Nephron progenitor cell (in vitro differentiated cells): Measurements from ENCODE around the gene GPSM3.

Experiments used
- DNase-seq: peaks from one replicate; pipeline ENCODE4 v3.0.0; 2021
- H3K27ac Mint-ChIP-seq: 2 replicates; pipeline ENCODE4 v1.8.0; 2021; ENCODE audit warnings: mild to moderate bottlenecking, moderate library complexity, mixed read lengths
- H3K27me3 Mint-ChIP-seq: 2 replicates; pipeline ENCODE4 v1.8.0; 2021; ENCODE audit warnings: mild to moderate bottlenecking, low read depth, mixed read lengths; ENCODE audit not compliant: poor library complexity
- H3K36me3 Mint-ChIP-seq: 2 replicates; pipeline ENCODE4 v1.8.0; 2021; ENCODE audit warnings: low read depth, mixed read lengths
- H3K4me1 Mint-ChIP-seq: 2 replicates; pipeline ENCODE4 v1.8.0; 2021; ENCODE audit warnings: mixed read lengths
- H3K4me3 Mint-ChIP-seq: 2 replicates; pipeline ENCODE4 v1.8.0; 2021; ENCODE audit warnings: mild to moderate bottlenecking, moderate library complexity, mixed read lengths
- H3K9me3 Mint-ChIP-seq: 2 replicates; pipeline ENCODE4 v1.8.0; 2021; ENCODE audit warnings: mild to moderate bottlenecking, moderate library complexity, mixed read lengths
- CTCF ChIP-seq: fragments of 200-600 bp; sonication (generic); IDR thresholded peaks from 2 replicates; pipeline ENCODE4 v1.5.0; 2021; ENCODE audit warnings: antibody characterized with exemption

The GPSM3 gene

GRCh38 chr6:32223258-32224235 is 31.1 kb upstream of the GPSM3 start, which contains the start of gene NOTCH4:
TSS of gene NOTCH4 (minus strand) at chr6:32224067. CDS start at chr6:32223928, 139 bp downstream.
- H3K27me3 Mint-ChIP-seq, result peaks cover 20% of the 10 kb centered on the region
- H3K4me1 Mint-ChIP-seq, result peaks cover 7% of the 10 kb centered on the region
- H3K27ac Mint-ChIP-seq, result no peak within 1 kb of the TSS
- no peak for TF ChIP-seq CTCF
- no peak within 1 kb of the TSS for H3K4me3 Mint-ChIP-seq
- DNase-seq, result no peak
- H3K9me3 Mint-ChIP-seq, result no peaks in the 10 kb centered on the region
- H3K36me3 Mint-ChIP-seq, result no peaks in the 10 kb centered on the region

GRCh38 chr6:32222333-32223230 is 30.1 kb upstream of the GPSM3 start:
- no peak overlapping the region for H3K4me3 Mint-ChIP-seq
- DNase-seq, result no peak
- no peak for TF ChIP-seq CTCF
- no peaks in the 10 kb centered on the region for H3K9me3 Mint-ChIP-seq
- H3K36me3 Mint-ChIP-seq, result no peaks in the 10 kb centered on the region
- peaks cover 20% of the 10 kb centered on the region for H3K27me3 Mint-ChIP-seq
- H3K27ac Mint-ChIP-seq, result no peak overlapping the region
- H3K4me1 Mint-ChIP-seq, result peaks cover 7% of the 10 kb centered on the region

- peaks cover 7% of the 10 kb centered on the region for H3K4me1 Mint-ChIP-seq
- no peak for TF ChIP-seq CTCF
- no peak overlapping the region for H3K4me3 Mint-ChIP-seq
- no peak for DNase-seq
- H3K36me3 Mint-ChIP-seq, result no peaks in the 10 kb centered on the region
- no peaks in the 10 kb centered on the region for H3K9me3 Mint-ChIP-seq
- H3K27me3 Mint-ChIP-seq, result peaks cover 19% of the 10 kb centered on the region
- no peak overlapping the region for H3K27ac Mint-ChIP-seq
Measured at GRCh38 chr6:32220021-32220420, 27.6 kb upstream of the GPSM3 start.

- no peak overlapping the region for H3K27ac Mint-ChIP-seq
- no peak for DNase-seq
- no peaks in the 10 kb centered on the region for H3K4me1 Mint-ChIP-seq
- H3K27me3 Mint-ChIP-seq, result peaks cover 8% of the 10 kb centered on the region
- TF ChIP-seq CTCF, result no peak
- H3K4me3 Mint-ChIP-seq, result no peak overlapping the region
- no peaks in the 10 kb centered on the region for H3K36me3 Mint-ChIP-seq
- H3K9me3 Mint-ChIP-seq, result no peaks in the 10 kb centered on the region
Measured at GRCh38 chr6:32218167-32218566, 25.7 kb upstream of the GPSM3 start.

GRCh38 chr6:32216998-32217397 is 24.6 kb upstream of the GPSM3 start:
- no peak overlapping the region for H3K27ac Mint-ChIP-seq
- no peak overlapping the region for H3K4me3 Mint-ChIP-seq
- H3K36me3 Mint-ChIP-seq, result no peaks in the 10 kb centered on the region
- no peaks in the 10 kb centered on the region for H3K9me3 Mint-ChIP-seq
- DNase-seq, result no peak
- H3K4me1 Mint-ChIP-seq, result no peaks in the 10 kb centered on the region
- no peak for TF ChIP-seq CTCF
- peaks cover 10% of the 10 kb centered on the region for H3K27me3 Mint-ChIP-seq
